ENCODE measurements around the gene RHBDL3.
"Not testable (repeated sequence)": the region's sequence is repeated elsewhere in the genome, so short reads cannot be mapped to it uniquely, and the experiment has no call there.

The RHBDL3 gene

GRCh38 chr17:32292094-32292493, 26.5 kb downstream of the RHBDL3 start:
- DNase-seq, result peak; percentile 19 to 23

GRCh38 chr17:32297424-32297823, 31.8 kb downstream of the RHBDL3 start:
- no peak for DNase-seq

DNA sequence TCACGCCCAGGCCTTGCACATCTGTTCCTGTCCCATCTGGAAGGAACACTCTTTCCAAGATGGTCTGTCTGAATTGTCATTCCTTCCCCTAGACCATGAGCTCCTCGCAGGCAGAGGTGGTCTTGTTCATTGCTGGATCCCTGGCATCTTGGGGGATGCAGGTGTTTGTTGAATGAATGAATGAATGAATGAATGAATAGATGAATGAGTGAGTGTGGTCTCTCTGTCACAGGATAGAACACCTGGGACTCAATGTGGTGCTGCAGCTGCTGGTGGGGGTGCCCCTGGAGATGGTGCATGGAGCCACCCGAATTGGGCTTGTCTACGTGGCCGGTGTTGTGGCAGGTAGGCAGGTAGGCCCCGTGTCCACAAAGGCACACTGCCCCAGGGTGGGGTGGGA, 32.2 kb downstream of the RHBDL3 start:
- no peak for DNase-seq

DNA sequence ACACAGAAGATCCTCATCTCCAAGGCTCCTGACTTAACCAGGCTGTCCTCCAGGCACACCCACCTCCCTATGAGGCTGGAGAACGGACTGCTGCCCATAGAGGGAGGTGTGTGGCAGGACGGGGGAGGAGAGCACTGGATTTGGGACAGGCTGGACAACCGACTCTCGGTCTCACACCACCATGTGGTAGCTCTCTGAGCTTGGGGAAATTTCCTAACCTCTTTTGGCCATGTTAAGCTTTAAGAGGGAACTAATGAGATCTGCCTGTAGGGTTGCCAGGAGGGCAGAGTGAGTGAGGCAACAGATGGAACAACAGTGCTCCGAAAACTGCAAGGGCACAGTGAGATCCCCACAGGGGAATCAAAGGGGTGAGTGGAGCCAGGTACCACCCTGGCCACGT, 32.7 kb downstream of the RHBDL3 start:
- no peak for DNase-seq

- DNase-seq, result peak in 1 of 2 experiments; percentile 10
Observed at GRCh38 chr17:32298721-32299579, 33.3 kb downstream of the RHBDL3 start.

- no peak for DNase-seq
Observed at GRCh38 chr17:32299580-32300164, 34.0 kb downstream of the RHBDL3 start.

GRCh38 chr17:32302037-32302436, 36.4 kb downstream of the RHBDL3 start:
- no peak for DNase-seq

GRCh38 chr17:32302860-32303649, 37.4 kb downstream of the RHBDL3 start:
- DNase-seq, result no peak

GRCh38 chr17:32303781-32304288, 38.2 kb downstream of the RHBDL3 start:
- no peak for DNase-seq

GRCh38 chr17:32305049-32305448, 39.4 kb downstream of the RHBDL3 start:
- DNase-seq, result no peak

- DNase-seq, result no peak
Observed at GRCh38 chr17:32307658-32308057, 42.0 kb downstream of the RHBDL3 start.

DNA sequence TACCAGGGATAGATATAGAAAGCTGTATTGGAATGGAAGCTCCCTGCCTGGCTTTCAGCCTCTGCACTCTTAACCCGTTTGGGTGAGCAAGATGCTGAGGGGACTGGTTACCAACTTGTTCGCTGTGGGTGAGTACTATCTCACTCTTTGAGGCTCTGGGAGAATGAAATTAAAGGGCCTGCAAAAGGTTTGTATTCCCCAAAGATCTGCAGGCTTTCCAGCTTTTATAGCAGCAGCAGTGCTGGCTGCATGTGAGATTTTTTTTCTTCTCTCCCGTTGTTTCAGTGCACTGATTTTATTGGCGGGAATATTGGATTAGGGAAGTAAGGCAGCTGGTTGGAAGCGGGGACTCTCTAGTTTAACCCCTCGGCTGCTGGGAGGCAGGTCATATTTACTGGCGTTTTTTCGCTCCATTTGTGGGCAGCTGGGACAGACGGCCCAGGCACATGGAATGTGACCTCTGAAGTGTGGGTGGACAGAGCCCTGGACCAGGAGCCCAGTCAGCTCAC, 45.5 kb downstream of the RHBDL3 start:
- no peak for DNase-seq

- DNase-seq, result no peak
Observed at GRCh38 chr17:32314636-32315035, 49.0 kb downstream of the RHBDL3 start.

- DNase-seq, result no peak
Observed at GRCh38 chr17:32315171-32315570, 49.5 kb downstream of the RHBDL3 start.

- not testable (repeated sequence) for DNase-seq
Observed at GRCh38 chr17:32316653-32317052, 51.0 kb downstream of the RHBDL3 start.

DNA sequence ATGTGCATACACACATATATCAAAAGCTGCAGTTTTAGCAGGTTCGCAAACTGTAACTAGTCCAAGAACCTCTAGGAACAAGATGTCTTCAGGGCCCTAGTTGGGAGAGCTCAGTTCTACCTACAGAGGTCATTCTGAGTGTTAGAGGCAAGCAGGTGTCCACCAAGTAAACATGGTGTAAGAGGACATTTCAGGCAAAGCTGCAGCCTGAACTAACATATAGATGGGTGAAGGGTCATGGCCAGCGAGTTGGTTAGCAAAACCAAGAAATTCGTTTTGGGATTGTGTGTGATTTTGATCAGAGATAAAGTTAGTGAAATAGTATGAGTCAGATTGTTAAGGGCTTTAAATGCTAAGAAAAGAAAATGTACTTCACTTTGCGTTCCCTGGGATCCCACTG, 51.7 kb downstream of the RHBDL3 start:
- DNase-seq, result no peak

- DNase-seq, result no peak
Observed at GRCh38 chr17:32318071-32318470, 52.4 kb downstream of the RHBDL3 start.

DNA sequence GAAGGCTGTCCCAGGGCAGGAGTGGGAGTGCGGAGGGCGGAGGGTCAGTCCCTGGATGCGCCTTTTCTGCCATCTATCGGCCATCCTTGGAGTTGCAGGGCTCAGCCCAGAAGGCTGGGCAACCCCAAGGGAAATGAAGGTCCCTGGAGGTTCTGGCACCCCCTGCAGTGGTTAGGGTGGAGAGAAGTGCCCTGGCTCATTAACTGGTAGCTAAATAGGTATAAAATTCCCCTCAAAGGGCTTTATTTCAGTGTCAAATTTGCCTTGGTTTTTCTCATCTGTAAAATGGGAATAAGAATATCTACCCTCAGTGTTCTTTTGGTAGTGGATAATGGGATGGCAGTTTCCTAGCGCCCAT, 53.9 kb downstream of the RHBDL3 start:
- peak; percentile 34 to 80 for DNase-seq

GRCh38 chr17:32320080-32320479, 54.4 kb downstream of the RHBDL3 start:
- not testable (repeated sequence) for DNase-seq

- DNase-seq, result no peak
Observed at GRCh38 chr17:32320847-32321246, 55.2 kb downstream of the RHBDL3 start.

DNA sequence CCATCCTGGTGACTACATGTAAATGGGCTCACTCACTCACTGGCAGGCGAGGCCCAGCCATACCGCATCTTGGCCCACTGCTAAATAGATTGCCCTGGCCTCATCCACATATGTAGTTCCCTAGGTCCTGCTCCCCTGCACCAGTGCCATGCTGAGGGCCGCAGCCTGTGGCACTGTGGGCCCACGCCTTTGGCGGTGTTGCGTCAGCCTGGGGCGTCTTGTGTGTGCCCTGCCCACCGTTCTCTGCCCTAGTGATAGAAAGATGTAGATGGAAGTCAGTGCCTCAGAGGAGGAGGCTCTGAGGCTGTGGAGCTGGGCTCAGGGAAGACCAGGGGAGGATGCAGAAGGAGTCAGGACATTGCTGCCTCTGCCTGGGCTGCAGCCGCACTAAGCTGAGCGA, 57.4 kb downstream of the RHBDL3 start:
- DNase-seq, result no peak

DNA sequence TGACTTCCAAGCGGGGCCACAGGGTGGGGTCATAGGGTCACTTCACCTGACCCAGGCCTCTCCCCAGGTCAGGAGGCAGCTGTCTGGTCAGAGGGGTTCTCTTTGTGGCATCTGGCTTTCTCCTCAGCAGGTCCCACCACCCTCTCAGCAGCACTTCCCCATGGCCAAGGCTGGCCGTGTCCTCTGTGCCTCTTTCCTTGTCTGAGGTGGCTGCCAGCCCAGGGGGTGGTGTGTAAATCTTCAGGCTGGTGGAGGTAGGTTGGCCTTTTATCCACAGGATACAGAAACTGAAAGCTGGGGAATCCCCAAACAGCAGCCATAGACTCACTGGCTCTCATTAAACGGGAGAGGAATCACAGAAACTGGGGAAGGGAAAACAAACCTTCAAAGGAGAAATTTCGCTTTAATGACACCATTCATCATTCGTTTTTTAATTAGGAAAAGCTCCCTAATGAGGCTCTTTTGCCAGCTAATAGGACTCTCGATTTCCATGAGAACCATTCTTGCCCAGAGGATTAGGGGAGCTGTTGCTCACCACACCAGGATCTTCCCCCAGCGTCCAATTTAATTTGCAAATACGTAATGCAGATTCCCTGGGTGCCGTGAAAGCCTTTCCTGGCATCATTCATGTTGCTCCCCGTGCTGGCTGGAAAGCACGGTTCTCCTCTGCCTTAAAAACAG, 58.3 kb downstream of the RHBDL3 start:
- peak in 1 of 2 experiments; percentile 37 for DNase-seq

DNA sequence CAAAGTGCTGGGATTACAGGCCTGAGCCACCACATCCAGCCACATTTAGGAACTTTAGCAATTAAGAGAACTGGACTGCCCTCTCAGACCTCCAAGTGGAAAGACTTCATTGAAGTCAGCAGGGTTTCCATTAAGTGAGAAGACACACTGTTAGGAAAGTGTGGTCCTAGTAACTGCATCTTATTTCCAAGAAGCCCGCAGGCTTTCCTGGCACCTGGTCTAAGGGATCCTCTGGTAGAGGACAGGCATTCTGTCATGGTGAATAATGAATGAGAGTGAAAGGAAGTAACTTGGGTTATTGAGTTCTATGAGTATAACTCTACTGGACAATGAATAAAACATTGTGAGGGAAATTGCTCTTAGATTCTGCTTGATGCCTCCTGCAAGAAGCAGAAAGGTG, 62.3 kb downstream of the RHBDL3 start:
- no peak for DNase-seq
